HG03159 (cell line): ENCODE data around the gene OR1J4.
"Not testable (repeated sequence)": the region's sequence is repeated elsewhere in the genome, so short reads cannot be mapped to it uniquely, and the experiment has no call there.

ENCODE experiments used
- ATAC-seq: cut with Tn5 transposase; IDR thresholded peaks from one replicate; pipeline ENCODE4 v1.9.1; 2021; ENCODE audit warnings: mild to moderate bottlenecking, moderate library complexity; ENCODE audit not compliant: unreplicated experiment

The OR1J4 gene, protein sequence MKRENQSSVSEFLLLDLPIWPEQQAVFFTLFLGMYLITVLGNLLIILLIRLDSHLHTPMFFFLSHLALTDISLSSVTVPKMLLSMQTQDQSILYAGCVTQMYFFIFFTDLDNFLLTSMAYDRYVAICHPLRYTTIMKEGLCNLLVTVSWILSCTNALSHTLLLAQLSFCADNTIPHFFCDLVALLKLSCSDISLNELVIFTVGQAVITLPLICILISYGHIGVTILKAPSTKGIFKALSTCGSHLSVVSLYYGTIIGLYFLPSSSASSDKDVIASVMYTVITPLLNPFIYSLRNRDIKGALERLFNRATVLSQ

GRCh38 chr9:122518841-122519240 lies at the start of gene OR1J4:
TSS of gene OR1J4 (plus strand) at chr9:122519141. CDS start at chr9:122519141, 0 bp downstream.
- ATAC-seq = no peak

GRCh38 chr9:122474561-122474960 lies 44.4 kb upstream of the OR1J4 start:
- no peak for ATAC-seq

DNA sequence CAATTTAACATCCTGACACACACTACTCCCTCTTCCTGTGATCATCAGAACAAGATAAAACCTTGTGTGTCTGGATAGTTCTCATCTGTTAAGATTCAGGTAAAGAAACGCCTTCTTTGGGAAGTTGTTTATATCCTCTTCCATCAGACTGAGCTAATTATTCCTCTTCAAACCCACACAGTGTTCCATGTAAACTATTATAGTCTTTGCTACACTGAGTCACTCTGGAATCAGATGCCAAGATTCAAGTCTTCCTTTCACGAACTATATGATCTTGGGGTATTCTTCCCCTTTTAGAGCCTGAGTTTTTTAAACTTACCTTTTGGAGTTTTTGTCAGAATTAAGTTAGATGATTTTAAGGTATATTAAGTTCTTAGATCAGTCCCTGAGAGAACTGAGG lies 43.2 kb upstream of the OR1J4 start:
- ATAC-seq = no peak

DNA sequence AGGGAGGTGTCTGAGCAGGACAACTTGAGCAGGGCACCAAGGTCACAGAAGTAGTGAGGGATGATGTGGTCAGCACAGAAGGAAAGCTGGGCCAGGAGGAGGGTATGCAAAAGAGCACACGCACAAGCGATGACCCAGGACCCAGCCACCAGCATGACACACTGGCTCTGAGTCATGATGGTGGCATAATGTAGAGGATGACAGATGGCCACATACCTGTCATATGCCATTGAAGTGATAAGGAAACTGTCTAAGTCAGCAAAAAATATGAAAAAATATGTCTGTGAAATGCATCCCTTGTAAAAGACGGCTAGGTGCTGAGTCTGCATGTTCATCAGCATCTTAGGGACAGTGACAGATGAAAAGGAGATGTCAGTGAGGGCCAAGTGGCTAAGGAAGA lies 41.6 kb upstream of the OR1J4 start:
- no peak for ATAC-seq

DNA sequence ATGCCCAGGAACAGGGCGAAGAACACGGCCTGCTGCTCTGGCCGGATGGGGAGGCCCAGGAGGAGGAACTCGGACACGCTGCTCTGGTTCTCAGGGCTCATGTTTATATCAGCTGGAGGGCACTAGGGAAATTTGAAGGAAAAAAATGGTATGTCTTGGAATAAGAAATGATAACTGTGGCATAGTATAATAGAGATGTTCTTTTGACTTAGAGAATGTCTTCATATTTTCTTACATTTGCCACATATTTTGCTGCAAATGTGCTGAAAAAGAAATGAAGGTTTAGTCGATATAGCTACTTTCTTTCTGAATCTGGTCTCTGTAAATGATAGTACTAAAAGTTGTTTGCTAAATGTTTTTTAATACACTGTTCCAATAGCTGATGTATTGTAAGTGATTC lies 41.1 kb upstream of the OR1J4 start, which contains the start of gene OR1J1:
TSS of gene OR1J1 (minus strand) at position 101 of the 400 bp plus-strand sequence. CDS start at position 101, 0 bp downstream.
- ATAC-seq = no peak

DNA sequence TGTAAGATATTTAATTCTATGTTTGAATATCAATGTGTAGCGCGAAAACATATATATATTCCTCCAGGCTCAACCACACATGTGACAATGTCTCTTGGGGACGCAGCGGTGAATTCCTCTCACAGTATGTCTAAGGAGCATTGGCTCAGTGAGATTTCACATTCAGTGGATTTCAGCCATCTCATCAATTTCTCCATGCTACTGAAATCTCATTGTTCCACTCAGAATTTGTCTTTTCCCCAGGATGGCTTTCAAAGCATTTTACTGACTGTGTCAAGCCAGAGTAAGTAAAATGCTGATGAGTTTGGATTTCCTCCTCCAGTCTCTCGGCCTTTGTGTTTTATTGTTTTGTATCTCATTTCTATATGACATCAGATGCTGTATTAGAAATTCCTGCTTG lies 39.9 kb upstream of the OR1J4 start:
- ATAC-seq = no peak

DNA sequence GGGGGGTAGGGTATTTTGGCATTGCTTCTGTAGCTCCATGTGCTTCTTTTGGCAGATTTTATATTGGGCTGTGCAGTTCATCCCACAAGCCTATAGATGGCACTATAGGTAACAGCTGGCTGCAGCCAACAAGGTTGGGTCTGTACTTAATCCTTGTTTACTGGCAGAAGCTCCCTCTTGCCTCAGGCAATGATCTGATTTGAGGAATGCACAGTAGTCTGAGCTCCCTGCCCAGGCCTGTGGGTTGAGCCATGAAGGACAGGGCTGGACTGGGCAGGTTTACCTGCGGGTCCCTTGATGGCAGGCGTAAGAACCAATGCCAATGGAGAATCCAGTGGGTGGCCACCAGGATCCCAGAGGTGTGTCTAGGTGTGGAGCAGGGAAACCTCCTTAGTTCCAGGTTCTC lies 20.1 kb upstream of the OR1J4 start:
- peak; percentile 79 for ATAC-seq

DNA sequence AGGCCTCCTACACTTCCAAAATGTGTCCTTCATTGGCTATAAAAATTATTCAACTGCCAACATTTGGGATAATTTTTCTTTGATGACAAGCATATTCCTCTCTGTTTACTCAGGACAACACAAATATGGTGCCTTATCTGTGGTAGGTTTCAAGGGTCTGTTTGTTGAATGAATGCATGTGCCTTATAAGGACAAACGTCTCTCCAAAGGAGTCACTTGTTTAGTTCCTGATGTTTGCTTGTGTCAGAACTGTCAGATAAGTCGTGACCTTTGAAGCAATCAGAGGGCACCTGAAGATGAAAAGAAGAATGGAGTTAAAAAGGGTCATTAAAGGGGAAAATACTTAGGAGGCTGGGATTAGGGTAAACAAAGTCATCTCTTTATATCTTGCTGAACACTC lies 12.0 kb upstream of the OR1J4 start:
- no peak for ATAC-seq

GRCh38 chr9:122510502-122510901 lies 8.4 kb upstream of the OR1J4 start, which contains the start of gene OR1J2:
TSS of gene OR1J2 (plus strand) at chr9:122510802. CDS start at chr9:122510802, 0 bp downstream.
- no peak for ATAC-seq

- no peak for ATAC-seq
Measured at GRCh38 chr9:122518226-122518625, 715 bp upstream of the OR1J4 start.

- no peak for ATAC-seq
Measured at GRCh38 chr9:122519376-122519775, 435 bp downstream of the OR1J4 start.

DNA sequence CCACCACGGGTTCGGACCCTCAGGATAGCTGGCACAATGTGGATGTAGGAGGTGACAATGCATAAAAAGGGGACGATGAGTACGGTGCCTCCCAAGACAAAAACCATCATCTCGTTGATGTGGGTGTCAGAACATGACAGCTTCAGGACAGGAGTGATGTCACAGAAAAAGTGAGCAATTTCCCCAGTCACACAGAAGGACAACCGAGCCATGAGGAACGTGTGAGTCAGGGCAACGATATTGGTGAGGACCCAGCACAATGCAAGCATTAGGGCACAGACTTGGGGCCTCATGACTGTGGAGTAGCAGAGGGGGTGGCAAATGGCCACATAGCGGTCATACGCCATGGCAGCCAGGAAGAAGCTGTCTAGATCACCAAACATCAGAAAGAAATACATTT lies 7.7 kb downstream of the OR1J4 start:
- no peak for ATAC-seq

DNA sequence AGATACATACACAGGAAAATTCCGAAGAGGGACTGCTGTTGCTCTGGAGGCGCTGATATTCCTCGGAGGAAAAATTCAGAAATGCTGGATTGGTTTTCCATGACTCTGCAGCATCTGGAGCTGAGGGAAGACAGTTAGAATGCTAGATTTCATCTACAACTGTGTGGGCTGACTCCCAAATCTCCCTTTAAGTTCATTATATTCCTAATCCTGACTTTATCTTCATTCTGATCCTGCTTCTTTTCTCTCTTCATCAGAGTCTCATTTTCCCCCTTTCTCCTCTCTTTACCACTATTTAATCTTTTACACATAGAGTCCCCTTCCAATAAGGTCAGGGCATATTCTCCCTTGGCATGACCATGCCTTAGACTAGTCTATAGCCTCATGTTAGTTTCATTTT lies 8.3 kb downstream of the OR1J4 start, which contains the start of gene OR1N1:
TSS of gene OR1N1 (minus strand) at position 101 of the 400 bp plus-strand sequence. CDS start at position 101, 0 bp downstream.
- no peak for ATAC-seq

DNA sequence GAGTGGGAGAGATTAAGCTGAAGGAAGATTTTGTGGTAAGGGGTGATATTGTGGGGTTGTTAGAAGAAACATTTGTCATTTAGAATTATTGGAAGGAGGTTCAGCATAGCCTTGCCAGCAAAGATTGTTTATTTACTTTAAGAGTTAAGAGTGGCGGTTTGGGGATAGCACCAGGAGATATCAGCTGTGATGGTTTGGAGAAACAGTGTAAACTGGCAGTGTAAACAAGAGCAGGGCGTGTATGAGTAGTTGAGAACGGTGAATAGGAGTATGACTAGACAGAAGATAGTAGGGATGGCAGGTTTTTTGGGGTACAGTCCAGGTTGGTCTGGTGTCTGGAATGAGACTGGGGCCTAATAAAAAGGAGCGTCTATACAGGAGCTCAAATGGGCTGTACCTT lies 12.2 kb downstream of the OR1J4 start:
- ATAC-seq = not testable (repeated sequence)

DNA sequence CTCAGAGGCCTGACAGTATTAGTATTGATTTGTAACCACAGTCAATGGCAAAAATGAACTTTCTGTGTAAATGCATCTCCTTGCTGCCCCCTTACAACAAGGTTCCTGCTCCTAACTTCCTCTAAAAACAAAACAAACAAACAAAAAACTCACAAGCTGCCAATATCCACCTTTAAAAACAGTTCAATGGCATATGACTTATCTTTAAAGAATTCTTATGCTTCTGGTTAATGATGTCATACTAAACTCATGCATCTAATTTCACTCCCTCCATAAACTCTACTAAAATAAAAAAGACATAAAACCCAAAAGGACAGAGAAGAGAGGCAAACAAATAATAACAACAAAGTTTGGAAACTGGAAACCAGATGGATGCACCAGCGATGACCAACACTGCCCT lies 17.2 kb downstream of the OR1J4 start:
- ATAC-seq = no peak

- not testable (repeated sequence) for ATAC-seq
Measured at GRCh38 chr9:122537066-122537465, 18.1 kb downstream of the OR1J4 start.

DNA sequence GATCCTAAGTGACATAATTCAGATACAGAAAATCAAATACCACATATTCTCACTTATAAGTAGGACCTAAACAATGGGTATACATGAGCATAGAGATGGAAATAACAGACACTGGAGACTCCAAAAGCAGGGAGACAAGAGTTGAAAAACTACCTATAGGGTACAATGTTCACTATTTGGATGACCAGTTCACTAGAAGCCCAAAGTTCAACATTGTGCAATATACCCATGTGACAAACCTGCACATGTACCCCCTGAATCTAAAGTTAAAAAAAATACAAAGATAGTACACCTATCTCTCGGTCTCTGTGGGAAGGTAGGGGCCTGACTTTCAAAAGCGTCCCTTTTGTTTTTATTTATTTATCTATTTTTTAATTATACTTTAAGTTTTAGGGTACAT lies 19.8 kb downstream of the OR1J4 start:
- no peak for ATAC-seq

GRCh38 chr9:122546196-122546595 lies 27.3 kb downstream of the OR1J4 start:
- ATAC-seq = no peak

DNA sequence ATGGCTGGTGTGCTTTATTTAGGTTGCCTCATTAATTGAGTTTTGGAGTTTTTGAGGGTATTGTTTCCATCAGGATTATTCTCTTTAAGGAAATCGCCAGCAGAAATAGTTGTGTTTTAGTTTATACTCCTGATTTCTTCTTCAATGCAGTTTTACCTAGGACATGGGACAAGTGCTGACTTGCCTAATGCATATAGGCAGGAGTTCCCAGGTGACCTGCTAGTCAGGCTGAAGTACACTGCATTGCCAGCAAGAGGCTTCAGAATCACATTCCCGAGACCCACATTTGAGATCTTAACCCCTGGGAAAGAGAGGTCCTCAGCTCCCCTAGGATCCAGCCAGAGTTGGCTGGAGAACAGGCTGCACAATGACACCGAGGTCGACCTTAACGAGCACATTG lies 32.4 kb downstream of the OR1J4 start:
- ATAC-seq = no peak

GRCh38 chr9:122552812-122553211 lies 33.9 kb downstream of the OR1J4 start, which contains the start of gene OR1N2:
TSS of gene OR1N2 (plus strand) at chr9:122553112. CDS start at chr9:122553212, 100 bp downstream.
- ATAC-seq = no peak

DNA sequence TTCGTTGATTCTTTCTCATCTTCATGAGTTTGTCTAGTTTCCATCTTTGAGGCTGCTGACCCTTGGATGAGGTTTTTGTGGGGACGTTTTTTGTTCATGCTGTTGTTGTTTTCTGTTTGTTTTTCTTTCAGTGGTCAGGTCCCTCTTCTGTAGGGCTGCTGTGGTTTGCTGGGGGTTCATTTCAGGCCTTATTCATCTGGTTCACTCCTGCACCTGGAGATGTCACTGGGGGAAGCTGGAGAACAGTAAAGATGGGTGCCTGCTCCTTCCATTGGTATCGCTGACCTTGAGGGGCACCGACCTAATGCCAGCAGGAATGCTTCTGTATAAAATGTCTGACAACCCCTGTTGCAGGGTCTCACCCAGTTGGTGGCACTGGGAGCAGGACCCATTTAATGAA lies 42.5 kb downstream of the OR1J4 start:
- ATAC-seq = no peak

- ATAC-seq = no peak
Measured at GRCh38 chr9:122562134-122562760, 43.3 kb downstream of the OR1J4 start.
